HG02840 (cell line): ENCODE measurements around the gene TEX22.

Source experiments
- ATAC-seq: cut with Tn5 transposase; IDR thresholded peaks from one replicate; pipeline ENCODE4 v1.9.1; 2021; ENCODE audit warnings: mild to moderate bottlenecking, moderate library complexity, moderate number of reproducible peaks; ENCODE audit not compliant: unreplicated experiment, low FRiP score

Gene TEX22

DNA sequence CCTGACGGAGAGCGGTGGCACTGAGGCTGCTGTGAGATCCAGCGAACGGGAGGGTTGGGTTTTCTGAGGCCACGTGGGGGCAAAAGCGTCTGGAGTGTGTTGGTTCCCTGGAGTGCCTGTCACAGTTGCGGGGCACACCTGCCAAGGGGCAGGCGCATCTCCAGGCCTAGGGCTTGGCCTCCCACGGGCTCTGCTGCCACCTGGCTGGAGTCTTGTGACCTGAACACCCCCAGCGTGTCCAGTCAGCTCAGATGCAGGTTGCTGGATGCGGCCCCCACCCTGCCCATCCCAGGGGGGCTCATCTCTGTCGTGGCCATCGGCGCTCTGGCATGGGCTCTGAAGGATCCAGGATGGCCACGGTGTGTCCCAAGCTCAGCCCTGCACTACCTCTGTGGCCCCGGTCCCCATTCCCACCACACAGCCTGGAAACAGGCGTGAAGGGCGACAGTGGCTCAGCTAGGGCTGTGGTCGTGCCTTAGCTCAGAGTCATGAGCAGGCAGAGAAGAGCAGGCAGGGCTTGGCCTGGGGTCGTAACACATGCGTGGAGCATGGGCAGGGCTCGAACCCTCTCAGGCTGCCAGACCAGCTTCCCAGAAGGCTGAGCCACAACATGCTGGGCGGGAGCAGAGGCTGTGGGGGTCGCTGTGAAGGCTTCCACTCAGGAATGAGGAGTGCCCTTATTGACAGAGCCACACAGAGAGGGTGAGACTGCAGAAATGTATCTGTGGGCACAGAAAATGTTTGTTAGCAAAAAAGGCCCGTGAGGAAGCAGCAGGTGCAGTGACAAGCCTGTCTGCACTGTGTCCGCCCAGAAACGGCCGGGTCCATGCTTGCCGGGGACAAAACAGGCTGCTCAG is 52.8 kb downstream of the TEX22 start:
- ATAC-seq = no peak

DNA sequence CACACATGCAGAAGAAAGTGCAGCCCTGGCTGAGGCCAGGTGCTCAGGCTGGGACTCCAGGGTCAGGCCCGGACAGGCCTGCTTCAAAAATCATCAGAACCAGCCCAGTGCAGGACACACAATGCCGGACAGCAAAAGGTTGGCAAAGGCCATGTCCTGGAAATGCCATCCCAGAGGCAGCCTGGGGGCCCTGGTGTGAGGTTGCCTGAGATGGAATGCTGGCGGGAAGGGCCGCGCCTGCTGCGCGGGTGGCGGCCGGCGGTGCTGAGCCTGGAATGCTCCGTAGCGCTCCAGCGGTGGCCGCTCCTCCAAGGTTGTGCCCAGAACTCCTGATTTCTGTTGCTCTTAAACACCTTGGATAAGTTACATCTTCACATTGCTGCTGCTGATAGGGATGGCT is 54.6 kb downstream of the TEX22 start:
- ATAC-seq = no peak

DNA sequence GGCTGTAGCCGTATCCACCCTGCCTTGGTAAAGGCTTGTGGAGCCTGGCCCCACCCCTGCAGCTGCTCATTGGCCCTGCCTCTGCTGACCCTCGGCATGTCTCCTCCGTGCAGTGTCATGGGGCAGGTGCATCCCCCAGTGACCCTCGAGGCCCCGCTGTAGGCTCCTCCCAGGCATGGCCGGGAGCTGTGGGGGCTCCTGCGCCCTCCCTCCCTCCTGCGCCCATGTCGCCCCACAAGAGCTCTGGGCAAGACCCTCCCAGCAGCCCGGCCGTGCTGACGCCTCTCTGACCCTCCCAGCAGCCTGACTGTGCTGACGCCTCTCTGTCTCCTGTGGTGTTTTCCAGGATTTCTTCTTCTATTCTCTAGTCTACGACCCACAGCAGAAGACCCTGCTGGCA is 55.5 kb downstream of the TEX22 start:
- no peak for ATAC-seq

DNA sequence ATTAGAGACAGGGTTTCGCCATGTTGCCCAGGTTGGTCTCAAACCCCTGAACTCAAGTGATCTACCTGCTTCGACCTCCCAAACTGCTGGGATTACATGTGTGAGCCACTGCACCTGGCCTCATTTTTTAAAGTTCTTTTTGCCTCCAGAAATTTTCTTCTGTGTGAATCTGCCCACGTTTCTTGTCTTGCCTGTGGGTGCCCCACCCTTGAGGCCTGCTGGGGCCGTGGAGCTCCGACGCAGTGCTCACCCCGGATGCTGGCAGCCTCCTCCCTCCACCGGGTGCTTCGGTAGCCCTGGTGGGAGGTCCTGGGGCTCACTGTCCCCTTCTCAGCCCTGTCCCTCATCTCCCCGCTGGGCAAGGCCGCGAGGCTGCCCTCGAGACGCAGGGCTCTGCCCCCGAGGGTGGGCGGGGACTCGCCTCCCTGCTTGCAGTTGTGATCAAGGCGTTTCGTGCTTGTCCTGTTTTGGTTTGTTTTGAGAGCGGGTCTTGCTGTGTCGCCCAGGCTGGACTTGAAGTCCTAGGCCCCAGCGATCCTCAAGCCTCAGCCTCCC is 56.8 kb downstream of the TEX22 start:
- ATAC-seq = no peak

DNA sequence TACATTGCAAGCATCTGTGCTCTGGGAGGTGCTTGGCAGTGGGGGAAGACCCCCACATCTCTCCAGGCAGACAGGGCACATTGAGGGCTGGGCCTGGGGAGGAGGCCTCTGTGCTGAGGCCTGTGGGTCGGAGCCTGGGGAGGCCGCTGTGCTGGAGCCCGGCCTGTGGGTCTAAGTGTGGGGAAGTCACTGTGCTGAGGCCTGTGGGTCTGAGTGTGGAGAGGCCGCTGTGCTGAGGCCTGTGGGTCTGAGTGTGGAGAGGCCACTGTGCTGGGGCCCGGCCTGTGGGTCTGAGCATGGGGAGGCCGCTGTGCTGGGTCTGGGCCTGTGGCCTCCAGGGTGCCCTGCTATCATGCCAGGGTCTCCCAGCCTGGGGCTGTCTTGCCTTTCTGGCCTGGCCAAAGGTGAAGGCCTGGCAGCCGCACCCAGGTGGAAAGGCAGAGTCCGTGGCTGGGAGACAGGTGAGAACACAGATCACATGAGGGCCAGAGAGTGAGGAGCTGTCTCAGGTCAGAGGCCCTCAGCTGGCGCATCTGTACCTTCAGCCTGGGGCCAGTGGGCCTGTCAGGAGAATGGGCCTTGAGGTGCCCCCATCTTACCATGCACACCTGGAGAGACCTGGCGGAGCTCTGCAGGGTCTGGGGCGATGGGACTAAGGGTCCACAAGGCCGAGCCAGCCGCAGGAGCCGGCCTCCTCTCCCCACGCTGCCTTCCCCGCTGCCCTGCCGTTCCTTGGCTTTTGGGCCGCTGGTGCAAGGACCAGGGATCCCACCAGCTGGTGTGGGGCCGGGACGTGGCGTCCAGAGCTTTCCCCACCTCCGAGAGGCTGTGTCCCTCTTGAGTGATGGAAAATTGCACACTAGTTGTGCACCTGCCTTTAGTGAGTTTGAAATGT is 57.7 kb downstream of the TEX22 start:
- ATAC-seq = no peak

DNA sequence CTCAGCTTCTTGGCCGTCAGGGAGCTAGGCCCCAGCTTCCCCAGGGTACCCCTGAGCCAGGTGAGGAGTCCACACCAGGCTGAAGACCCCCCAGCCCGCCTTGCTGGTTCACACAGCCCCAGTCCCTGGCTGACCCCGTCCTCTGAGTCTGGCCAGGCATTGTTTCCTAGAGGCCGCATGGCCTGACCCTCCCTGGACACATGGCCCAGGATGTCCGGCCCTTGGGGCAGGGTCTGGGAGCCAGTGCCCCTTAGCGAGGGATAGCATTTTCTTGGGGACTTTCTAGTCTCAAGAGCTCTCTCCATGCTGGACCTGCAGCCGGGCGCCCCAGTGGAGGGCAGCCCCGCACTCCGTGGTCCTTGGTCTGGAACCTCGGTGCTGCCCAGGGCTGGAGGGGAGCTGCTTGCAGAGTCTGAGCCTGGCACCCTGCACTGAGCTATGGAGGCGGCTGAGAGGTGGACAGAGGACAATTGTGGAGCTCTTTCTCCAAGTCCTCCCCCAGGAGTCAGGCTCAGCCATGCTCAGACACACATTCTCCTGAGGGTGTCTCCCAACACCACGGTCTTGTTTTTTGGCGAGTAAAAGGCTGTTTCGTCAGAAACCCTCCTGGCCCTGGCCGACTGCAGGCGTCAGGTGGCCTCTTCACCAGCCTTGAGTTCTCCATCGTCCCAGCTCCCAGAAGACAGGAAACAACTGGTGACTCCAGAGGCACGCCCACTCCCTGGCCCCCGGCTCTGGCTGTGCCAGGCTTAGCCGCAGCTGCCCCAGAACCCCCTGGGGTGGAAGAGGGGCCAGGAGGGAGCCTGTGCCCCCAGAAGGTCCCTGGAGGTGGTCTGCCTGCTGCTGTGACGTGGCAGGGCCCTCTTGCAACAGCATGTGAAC is 58.6 kb downstream of the TEX22 start:
- no peak for ATAC-seq

DNA sequence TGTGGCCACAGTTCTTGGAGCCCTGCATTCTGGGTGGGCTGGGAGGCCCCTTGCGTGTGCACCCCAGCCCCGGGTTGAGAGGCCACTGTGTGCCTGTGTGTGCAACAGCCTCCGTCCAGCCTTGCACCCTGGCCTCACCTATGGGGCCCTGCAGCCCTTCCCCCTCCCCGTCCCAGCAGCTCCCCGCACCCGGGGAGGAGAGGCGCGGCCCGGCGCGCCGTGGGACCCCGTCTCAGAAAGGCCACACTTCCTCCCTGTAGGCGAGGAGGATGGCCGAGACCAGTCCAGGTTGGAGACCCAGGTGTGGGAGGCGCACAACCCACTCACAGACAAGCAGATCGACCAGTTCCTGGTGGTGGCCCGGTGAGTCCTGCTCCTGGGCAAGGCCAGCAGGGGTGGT is 59.7 kb downstream of the TEX22 start:
- no peak for ATAC-seq

DNA sequence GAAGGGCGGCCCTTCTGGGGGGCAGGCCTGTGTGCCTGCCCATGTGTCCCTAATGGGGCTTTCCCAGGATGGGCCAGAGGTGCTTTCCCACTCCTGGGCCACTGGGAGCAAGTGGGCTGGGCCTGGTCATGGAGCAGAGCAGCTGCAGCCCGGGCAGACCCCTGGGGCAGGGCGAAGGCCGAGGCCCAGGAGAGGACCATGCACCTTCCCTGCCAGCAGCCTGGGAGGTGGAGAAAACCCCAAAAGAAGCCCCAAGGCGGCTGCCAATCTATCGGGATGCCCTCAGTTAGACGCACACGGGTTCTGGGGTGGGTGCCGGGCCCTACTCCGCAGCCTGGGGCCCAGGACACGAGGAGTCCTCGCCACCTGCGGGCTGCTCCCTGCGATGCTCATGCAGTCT is 60.2 kb downstream of the TEX22 start:
- no peak for ATAC-seq

DNA sequence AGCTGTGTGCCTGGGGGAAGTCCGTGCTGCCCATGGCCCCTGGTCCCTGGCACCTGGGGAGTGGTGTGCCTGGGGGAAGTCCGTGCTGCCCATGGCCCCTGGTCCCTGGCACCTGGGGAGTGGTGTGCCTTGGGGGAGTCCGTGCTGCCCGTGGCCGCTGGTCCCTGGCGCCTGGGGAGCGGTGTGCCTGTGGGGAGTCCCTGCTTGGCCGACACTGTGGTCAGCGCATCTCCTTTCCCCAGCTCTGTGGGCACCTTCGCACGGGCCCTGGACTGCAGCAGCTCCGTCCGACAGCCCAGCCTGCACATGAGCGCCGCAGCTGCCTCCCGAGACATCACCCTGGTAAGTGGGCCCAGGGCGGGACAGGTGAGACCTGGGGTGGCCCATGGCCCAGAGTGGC is 61.8 kb downstream of the TEX22 start:
- ATAC-seq = no peak

DNA sequence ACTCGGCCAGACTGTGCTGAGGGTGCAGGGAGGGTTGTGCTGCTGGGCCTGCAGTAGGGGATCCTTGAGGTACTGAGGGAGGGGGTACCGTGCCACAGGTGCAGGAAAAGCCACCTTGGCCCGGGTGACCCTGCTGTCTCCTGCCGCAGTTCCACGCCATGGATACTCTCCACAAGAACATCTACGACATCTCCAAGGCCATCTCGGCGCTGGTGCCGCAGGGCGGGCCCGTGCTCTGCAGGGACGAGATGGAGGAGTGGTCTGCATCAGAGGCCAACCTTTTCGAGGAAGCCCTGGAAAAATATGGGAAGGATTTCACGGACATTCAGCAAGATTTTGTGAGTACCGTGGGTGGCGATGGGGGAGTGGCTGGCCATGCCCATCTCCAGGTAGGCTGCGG is 62.3 kb downstream of the TEX22 start:
- no peak for ATAC-seq

DNA sequence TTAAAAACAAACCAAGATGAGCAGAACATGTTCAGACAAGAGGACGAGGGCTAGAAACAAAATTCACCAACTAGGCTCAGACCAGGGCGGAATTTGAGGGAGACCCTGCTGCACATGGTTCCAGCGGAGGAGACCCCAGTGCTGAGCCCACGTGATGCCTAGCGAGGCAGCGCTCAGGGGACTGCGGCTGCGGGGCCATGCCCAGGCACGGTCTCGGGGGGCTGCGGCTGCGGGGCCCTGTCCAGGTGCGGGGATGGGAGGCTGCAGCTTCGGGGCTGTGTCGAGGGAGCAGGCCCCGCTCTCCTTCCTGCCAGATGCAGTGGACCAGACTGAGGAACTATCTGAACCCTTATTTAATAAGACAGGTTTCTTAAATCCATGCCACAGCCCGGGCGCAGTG is 63.6 kb downstream of the TEX22 start:
- ATAC-seq = no peak
